Esophagus squamous epithelium (tissue), 5 donors: ENCODE results near the gene TRIM41. TPM values are rescaled to one million over a fixed set of nuclear protein-coding genes. Genes with fewer than 3 reads are reported as not detected.
A peak's percentile ranks its signal among the peaks of the same experiment; 100 is the strongest.

ENCODE experiments used
- DNase-seq: peaks from one replicate; lab custom pipeline; 2025; lab: John Stamatoyannopoulos, UW
- H3K27ac ChIP-seq, 4 donors: fragments of 200-600 bp; sonication (generic); one replicate each; pipeline ENCODE4 v1.5.1; 2016 to 2019; ENCODE audit warnings: mild to moderate bottlenecking in 1 of 4
- H3K27me3 ChIP-seq, 4 donors: fragments of 200-600 bp; sonication (generic); 1 replicate in 3 of 4; 2 replicates in 1 of 4; pipeline versions ENCODE4 v1.5.1 to v1.6.0; 2017 to 2021; ENCODE audit warnings: antibody characterized with exemption in 1 of 4
- H3K36me3 ChIP-seq, 3 donors: fragments of 200-600 bp; sonication (generic); one replicate each; pipeline ENCODE4 v1.5.1; 2016 to 2019
- H3K4me1 ChIP-seq, 3 donors: fragments of 200-600 bp; sonication (generic); one replicate each; pipeline ENCODE4 v1.5.1; 2017 to 2019
- H3K4me3 ChIP-seq, 4 donors: fragments of 200-600 bp; sonication (generic); 1 replicate in 3 of 4; 2 replicates in 1 of 4; pipeline ENCODE4 v1.5.1; 2016 to 2019; ENCODE audit warnings: mild to moderate bottlenecking in 2 of 4, moderate library complexity in 1 of 4
- H3K9me3 ChIP-seq, 3 donors: fragments of 200-600 bp; sonication (generic); one replicate each; pipeline ENCODE4 v1.5.1; 2016 to 2019
- POLR2A ChIP-seq, 4 donors: fragments of 450-650 bp; IDR thresholded peaks; one replicate each; pipeline ENCODE4 v1.6.1; 2017; ENCODE audit warnings: antibody characterized with exemption in 4 of 4, mild to moderate bottlenecking in 4 of 4, moderate library complexity in 3 of 4
- WGBS, 2 donors: methylation state at CpG; one replicate each; pipeline ENCODE4 v1.1.5; 2018; 5-methylcytosine and 5-hydroxymethylcytosine counted together
- intact Hi-C: fragments of 100-400 bp; cut with DNase I; formaldehyde crosslinking; loops from one replicate; pipeline ENCODE4 v1.15.0; 2022
- total RNA-seq, 4 donors: library from RNA; depleted of rRNA; stranded (reverse); fragments of >200 nt; gene quantifications; one replicate each; pipeline ENCODE4 v1.1.0, GENCODE V29; 2016
- TF ChIP-seq, protein P1 (sequence below), 6 experiments: fragments of 450-650 bp in 4 of 6; fragments of 200-600 bp in 2 of 6; sonication (generic) in 2 of 6; IDR thresholded peaks; one replicate each; pipeline ENCODE4 v1.5.1; 2016 to 2019; ENCODE audit warnings: antibody characterized with exemption in 6 of 6, mild to moderate bottlenecking in 4 of 6, moderate library complexity in 4 of 6
- donor health status: DM: yes; HTN: yes; CAD: no.

The TRIM41 gene
- total RNA-seq, 4 donors from 2014 or later: 12.0 to 22.1 (median 13.8) TPM

- DNase-seq: no peak
- intact Hi-C loops: no loop called here
- Histone ChIP-seq H3K27ac (no peak overlapping the region), H3K27me3 (no peaks in the 10 kb centered on the region), H3K36me3 (peaks cover 42 to 100% (median 74%) of the 10 kb centered on the region in 3 donors), H3K4me1 (peaks cover 0 to 36% (median 10%) of the 10 kb centered on the region in 3 donors), H3K9me3 (no peaks in the 10 kb centered on the region), H3K4me3 (no peak overlapping the region)
- 80 to 84% methylated on average over 6 of the region's 6 CpGs for WGBS, 2 donors
- TF ChIP-seq, protein P1, sequence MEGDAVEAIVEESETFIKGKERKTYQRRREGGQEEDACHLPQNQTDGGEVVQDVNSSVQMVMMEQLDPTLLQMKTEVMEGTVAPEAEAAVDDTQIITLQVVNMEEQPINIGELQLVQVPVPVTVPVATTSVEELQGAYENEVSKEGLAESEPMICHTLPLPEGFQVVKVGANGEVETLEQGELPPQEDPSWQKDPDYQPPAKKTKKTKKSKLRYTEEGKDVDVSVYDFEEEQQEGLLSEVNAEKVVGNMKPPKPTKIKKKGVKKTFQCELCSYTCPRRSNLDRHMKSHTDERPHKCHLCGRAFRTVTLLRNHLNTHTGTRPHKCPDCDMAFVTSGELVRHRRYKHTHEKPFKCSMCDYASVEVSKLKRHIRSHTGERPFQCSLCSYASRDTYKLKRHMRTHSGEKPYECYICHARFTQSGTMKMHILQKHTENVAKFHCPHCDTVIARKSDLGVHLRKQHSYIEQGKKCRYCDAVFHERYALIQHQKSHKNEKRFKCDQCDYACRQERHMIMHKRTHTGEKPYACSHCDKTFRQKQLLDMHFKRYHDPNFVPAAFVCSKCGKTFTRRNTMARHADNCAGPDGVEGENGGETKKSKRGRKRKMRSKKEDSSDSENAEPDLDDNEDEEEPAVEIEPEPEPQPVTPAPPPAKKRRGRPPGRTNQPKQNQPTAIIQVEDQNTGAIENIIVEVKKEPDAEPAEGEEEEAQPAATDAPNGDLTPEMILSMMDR (IDR thresholded peaks at IDR 0.05): no peak
- no peak for TF ChIP-seq POLR2A (IDR thresholded peaks at IDR 0.05)
These were observed 13.4 kb downstream of the TRIM41 start for GRCh38 chr5:181236471-181236870.

GRCh38 chr5:181236954-181237641, 14.0 kb downstream of the TRIM41 start:
- Histone ChIP-seq H3K36me3 (peaks cover 46 to 100% (median 74%) of the 10 kb centered on the region in 3 donors), H3K27ac (no peak overlapping the region), H3K4me1 (peaks cover 0 to 42% (median 16%) of the 10 kb centered on the region in 3 donors), H3K4me3 (no peak overlapping the region), H3K9me3 (no peaks in the 10 kb centered on the region), H3K27me3 (no peaks in the 10 kb centered on the region)
- 87 to 88% methylated on average over 7 to 9 of the region's 10 CpGs for WGBS, 2 donors
- no peak for DNase-seq
- intact Hi-C loops: no loop called here
- TF ChIP-seq POLR2A (IDR thresholded peaks at IDR 0.05): no peak
- TF ChIP-seq, protein P1 (IDR thresholded peaks at IDR 0.05): no peak

DNA sequence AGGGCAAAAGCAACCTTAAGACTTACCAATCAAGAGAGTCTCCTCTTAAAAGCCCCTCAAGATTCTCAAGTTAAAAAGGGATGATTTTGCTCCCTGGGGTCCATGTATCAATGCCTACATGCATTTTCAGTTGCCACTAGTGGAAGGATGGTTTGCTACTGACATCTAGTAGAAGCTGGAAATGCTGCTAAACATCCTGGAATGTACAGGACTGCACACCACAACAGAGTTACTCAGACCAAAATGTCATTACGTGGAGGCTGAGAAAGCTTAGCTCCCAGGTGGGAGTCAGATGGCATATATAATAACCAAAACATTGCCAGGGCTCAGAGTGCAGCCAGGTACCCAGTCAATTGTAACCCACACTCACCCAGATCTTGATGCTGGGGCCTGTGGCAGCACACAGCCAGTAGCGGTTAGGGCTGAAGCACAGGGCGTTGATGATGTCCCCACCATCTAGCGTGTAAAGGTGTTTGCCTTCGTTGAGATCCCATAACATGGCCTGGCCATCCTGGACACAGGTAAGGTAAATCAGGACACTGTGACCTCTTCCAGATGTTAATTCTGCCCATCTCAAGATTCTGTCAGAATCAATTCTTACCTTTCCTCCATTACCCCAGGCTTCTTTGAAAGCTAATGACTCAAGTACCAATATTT, 14.8 kb downstream of the TRIM41 start:
- intact Hi-C loops: no loop called here
- TF ChIP-seq, protein P1 (IDR thresholded peaks at IDR 0.05): no peak
- TF ChIP-seq POLR2A (IDR thresholded peaks at IDR 0.05): no peak
- peaks cover 0 to 50% (median 21%) of the 10 kb centered on the region in 3 donors for H3K4me1 ChIP-seq
- 79 to 94% methylated on average over 5 of the region's 5 CpGs for WGBS, 2 donors
- no peaks in the 10 kb centered on the region for H3K27me3 ChIP-seq
- peaks cover 46 to 95% (median 70%) of the 10 kb centered on the region in 3 donors for H3K36me3 ChIP-seq
- no peak overlapping the region for H3K4me3 ChIP-seq
- no peaks in the 10 kb centered on the region for H3K9me3 ChIP-seq
- H3K27ac ChIP-seq: no peak overlapping the region
- DNase-seq: no peak

DNA sequence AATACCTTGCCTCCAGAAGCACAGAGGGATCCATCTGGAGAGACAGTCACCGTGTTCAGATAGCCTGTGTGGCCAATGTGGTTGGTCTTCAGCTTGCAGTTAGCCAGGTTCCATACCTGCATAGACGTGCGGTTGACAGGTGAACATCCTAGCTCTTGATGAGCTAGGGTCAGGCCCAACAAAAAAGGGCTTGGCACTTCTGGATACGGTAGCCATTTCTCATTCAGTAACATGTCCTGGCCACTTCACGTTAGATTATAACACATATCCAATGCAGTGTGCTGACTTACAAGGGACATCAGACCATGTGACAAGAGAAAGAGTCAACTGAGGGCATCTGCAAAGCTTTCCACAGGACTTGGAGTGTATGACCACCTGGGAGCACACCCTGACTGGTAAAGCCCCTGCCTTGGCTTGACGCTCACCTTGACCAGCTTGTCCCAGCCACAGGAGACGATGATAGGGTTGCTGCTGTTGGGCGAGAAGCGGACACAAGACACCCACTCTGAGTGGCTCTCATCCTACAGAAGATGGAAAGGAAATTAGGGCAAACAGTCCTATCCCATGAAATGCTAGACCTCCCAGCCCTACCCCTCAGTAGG, 16.1 kb downstream of the TRIM41 start:
- intact Hi-C loops: no loop called here
- TF ChIP-seq POLR2A (IDR thresholded peaks at IDR 0.05): no peak
- Histone ChIP-seq H3K9me3 (no peaks in the 10 kb centered on the region), H3K27me3 (no peaks in the 10 kb centered on the region), H3K36me3 (peaks cover 46 to 82% (median 67%) of the 10 kb centered on the region in 3 donors), H3K4me1 (peaks cover 0 to 53% (median 21%) of the 10 kb centered on the region in 3 donors), H3K27ac (no peak overlapping the region), H3K4me3 (no peak overlapping the region)
- DNase-seq: no peak
- WGBS, 2 donors: 87 to 90% methylated on average over 9 of the region's 9 CpGs

- intact Hi-C loops: no loop called here
- H3K27ac ChIP-seq: peak overlapping the region; percentile 90 to 98 (median 96)
- DNase-seq: no peak
- H3K4me1 ChIP-seq: peaks cover 15 to 72% (median 33%) of the 10 kb centered on the region in 3 donors
- H3K36me3 ChIP-seq: peaks cover 46 to 59% (median 49%) of the 10 kb centered on the region in 3 donors
- H3K27me3 ChIP-seq: no peaks in the 10 kb centered on the region
- no peaks in the 10 kb centered on the region for H3K9me3 ChIP-seq
- WGBS, 2 donors: 25% methylated on average over 6 of the region's 6 CpGs
- no peak for TF ChIP-seq POLR2A (IDR thresholded peaks at IDR 0.05)
- H3K4me3 ChIP-seq: peak overlapping the region in 2 of 4 donors; percentile 62 to 86
These were observed 18.4 kb downstream of the TRIM41 start for GRCh38 chr5:181241393-181241975.
